Measurements from ENCODE around the gene ZNF816.
A peak's percentile ranks its signal among the peaks of the same experiment; 100 is the strongest.
"Not testable (repeated sequence)": the region's sequence is repeated elsewhere in the genome, so short reads cannot be mapped to it uniquely, and the experiment has no call there.

The ZNF816 gene

DNA sequence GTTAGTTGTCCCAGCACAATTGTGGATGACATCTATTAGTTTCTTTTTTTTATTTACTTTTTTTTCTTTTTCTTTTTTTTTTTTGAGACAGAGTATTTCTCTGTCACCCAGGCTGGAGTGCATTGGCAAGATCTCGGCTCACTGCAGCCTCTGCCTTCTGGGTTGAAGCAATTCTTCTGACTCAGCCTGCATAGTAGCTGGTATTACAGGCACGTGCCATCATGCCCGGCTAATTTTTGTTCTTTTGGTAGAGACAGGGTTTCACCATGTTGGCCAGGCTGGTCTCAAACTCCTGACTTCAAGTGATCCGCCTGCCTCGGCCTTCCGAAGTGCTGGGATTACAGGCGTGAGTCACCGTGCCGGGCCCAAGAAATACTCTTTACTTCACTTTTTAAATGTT, 38.0 kb downstream of the ZNF816 start:
- DNase-seq, result peak; percentile 38 to 53

DNA sequence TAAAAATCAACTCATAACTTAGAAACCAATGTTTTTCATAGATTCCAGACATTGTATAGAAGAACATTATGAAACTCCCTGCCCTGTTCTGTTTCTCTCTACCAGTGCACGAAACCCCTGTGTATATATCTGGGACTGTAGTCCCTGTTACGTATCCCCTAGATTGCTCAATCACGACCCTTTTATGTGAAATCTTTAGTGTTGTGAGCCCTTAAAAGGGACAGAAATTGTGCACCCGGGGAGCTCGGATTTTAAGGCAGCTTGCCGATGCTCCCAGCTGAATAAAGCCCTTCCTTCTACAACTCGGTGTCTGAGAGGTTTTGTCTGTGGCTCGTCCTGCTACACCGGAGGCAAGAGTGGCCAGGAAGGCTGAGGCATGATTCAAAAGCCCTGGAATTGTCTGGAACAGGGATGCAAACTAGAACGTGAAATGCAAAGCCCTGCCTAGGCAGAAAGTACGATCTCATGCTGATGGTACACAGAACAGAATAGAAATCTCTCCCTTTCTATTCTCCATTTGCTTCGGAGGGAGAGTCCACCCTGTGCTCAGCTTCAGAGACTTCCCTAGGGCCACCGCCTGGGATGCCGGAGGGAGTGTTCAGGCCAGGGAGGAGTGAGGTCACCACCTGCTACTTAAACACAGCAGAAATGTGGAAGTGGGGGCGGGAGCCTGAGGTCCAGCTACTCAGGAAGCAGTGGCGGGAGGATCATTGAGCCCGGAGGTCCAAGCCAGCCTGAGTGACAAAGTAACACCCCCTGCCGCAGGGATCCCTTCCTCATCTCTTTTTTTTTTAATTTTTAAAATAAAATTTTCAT, 38.7 kb downstream of the ZNF816 start:
- peak; percentile 89 to 98 for DNase-seq

DNA sequence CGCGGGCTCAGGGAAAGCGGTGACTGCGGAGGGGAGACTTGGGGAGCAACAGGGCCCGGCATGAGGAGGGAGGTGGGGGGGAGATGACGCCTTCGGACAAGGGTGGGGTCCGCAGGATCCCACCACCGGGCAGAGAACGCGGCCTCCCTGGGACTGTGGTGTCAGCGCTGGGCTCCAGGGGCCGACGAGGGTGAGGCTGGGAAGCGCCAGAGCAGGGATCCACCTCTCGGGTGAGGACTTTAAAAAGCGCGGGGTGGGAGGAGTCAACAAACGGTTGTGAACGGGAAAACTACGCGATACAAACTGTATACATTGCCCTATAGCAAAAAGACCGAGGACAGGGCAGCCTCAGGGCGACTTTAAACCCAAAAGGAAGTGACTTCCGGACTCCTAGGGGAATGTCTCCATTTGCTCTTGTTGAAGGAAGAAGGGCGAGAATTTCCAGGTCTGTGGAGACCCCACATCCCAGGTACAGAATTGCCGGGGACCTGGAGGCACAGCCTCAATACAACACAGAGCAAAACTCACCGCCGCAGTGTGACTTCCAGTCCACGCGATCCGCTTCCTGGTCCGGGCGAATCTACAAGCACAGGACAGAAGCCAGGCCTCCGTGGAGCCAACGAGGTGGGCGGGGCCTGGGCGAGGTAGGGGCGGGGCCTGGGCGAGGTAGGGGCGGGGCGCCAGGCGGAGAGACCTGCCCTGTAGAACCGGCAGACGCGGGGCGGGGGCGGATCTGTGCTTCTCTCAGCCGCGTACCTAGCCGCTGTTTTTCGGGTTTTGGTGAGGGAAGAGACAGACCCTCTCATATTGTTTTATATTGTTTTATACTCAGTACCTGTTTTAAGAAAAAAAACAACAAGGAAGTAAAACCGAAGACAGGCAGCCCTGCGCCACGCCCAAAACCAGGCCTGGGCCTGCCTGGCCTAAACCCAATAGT, 39.6 kb downstream of the ZNF816 start, which contains the start of gene ZNF888:
TSS of gene ZNF888 (minus strand) at position 588 of the 937 bp plus-strand sequence. CDS start 5,555 bp downstream, outside the sequence.
- DNase-seq, result peak; percentile 89 to 92

DNA sequence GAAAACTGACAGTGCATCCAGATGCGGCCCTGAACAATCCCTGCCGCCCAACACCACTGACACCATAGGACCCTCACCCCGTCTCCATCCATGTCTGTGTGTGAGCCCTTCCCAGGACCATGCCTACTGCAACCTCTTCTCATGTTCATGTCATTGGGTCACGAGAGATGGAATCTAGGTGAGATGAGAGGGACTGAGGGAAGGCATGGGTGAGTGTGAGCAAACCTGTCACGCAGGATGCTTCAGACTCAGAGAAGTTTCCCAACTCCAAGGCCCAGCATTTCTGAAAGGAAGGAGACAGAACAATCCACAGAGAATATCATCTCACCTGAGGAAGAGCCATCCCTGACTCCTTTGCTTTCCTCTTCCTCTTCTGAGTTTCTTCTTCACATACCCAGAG, 45.1 kb downstream of the ZNF816 start:
- DNase-seq, result no peak

DNA sequence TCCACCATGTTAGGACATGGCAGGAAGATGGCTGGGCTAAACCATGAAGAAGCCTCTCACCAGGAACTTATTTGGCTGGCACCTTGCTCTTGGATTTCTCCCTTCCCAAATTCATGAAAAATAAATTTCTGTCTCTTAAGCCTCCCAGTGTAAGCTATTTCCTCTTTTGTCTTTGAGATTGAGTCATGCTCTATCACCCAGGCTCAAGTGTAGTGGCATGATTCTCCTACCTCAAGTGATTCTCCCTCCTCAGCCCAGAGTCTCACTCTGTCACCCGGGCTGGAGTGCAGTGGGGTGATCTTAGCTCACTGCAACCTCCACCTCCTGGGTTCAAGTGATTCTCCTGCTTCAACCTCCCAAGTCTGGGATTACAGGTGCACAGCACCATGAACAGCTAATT, 52.0 kb downstream of the ZNF816 start:
- DNase-seq, result no peak

DNA sequence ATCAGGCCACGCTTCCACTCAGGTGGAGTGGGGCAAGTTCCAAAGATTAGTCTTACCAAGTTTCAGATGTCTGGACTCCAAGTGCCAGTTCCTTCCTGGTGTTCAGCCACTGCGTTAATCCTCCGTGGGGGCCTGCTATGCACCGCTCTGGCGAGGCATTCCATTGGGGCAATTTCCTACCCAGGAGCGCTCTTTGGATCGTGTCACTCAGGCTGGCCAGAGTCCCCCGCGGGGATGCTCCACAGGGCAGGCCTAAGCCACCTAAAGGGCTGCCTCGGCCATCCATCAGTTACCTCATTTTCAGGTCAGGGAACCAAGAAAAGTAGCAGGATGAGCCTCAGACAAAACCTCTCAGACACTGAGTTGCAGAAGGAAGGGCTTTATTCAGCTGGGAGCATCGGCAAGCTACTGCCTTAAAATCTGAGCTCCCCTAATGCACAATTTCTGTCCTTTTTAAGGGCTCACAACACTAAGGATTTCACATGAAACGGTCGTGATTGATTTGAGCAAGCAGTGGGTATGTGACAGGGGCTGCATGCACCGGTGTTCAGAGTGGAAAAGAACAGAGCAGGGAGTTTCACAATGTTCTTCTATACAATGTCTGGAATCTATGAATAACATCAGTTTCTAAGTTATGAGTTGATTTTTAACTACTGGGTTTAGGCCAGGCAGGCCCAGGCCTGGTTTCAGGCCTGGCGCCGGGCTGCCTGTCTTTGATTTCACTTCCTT, 58.5 kb downstream of the ZNF816 start:
- DNase-seq, result not testable (repeated sequence)

DNA sequence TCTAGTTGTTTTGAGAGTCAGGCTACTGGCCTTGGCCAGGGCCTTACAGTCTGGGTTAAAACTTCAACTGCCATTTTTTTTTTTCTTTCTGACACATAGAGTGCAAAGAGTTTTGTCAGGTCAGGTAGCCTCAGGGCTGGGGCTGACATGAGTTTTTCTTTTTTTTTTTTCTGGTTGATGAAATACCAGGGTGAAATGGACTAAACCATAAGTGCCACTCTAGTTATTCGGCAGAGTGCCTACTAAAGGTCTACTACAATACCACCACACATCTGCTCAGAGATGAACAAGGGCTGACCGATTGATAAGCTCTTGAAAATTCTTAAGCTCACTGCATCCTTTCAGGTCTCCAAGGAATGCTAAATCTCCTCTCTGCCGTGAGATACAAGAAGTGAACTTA, 60.8 kb downstream of the ZNF816 start:
- DNase-seq, result no peak

All from inflammatory macrophage (primary cell).